HFFc6 (cell line): ENCODE measurements around the gene PADI6. TPM values are rescaled to one million over a fixed set of nuclear protein-coding genes. Genes with fewer than 3 reads are reported as not detected.
A peak's percentile ranks its signal among the peaks of the same experiment; 100 is the strongest.
"Not testable (repeated sequence)": the region's sequence is repeated elsewhere in the genome, so short reads cannot be mapped to it uniquely, and the experiment has no call there.

ENCODE experiments used
- DNase-seq: peaks from one replicate; pipeline ENCODE4 v3.0.0-alpha.2; 2018
- H3K27ac Mint-ChIP-seq: 2 replicates; pipeline ENCODE4 v1.8.0; 2020; ENCODE audit warnings: mild to moderate bottlenecking, mixed read lengths
- H3K27me3 Mint-ChIP-seq: 2 replicates; pipeline ENCODE4 v1.8.0; 2021; ENCODE audit warnings: mild to moderate bottlenecking, moderate library complexity, mixed read lengths; ENCODE audit not compliant: insufficient read depth
- H3K36me3 Mint-ChIP-seq: 2 replicates; pipeline ENCODE4 v1.8.0; 2021; ENCODE audit warnings: low read depth, mixed read lengths
- H3K4me1 Mint-ChIP-seq: 2 replicates; pipeline ENCODE4 v1.8.0; 2020; ENCODE audit warnings: low read depth, mixed read lengths
- H3K4me3 Mint-ChIP-seq: 2 replicates; pipeline ENCODE4 v1.8.0; 2020; ENCODE audit warnings: mild to moderate bottlenecking, moderate library complexity, mixed read lengths
- H3K9me3 Mint-ChIP-seq: 2 replicates; pipeline ENCODE4 v1.8.0; 2020; ENCODE audit warnings: mild to moderate bottlenecking, mixed read lengths
- total RNA-seq, 6 experiments: library from RNA; stranded (reverse); fragmentation: NEBNext Ultra II Directional; extraction: Animal tissue kit (Norgen Biotek cat#: 25700); gene quantifications; 2 replicates in 1 of 6; 3 replicates in 5 of 6; pipeline ENCODE4 v1.2.3, GENCODE V29; 2021
- TF ChIP-seq, protein P1 (sequence below): fragments of 200-600 bp; sonication (generic); IDR thresholded peaks from 2 replicates; pipeline ENCODE4 v1.5.0; 2021; ENCODE audit warnings: antibody characterized with exemption, mild to moderate bottlenecking

Gene PADI6
- total RNA-seq, 6 experiments from 2014 or later = not detected

GRCh38 chr1:17335821-17336710, 35.9 kb upstream of the PADI6 start:
- Mint-ChIP-seq H3K9me3 (no peaks in the 10 kb centered on the region), H3K4me1 (no peaks in the 10 kb centered on the region), H3K36me3 (peaks cover 6% of the 10 kb centered on the region; the same call in 1 of the 2 replicates), H3K27me3 (peaks cover 43% of the 10 kb centered on the region), H3K4me3 (no peak overlapping the region), H3K27ac (no peak overlapping the region)
- DNase-seq = peak; percentile 55
- TF ChIP-seq, protein P1, sequence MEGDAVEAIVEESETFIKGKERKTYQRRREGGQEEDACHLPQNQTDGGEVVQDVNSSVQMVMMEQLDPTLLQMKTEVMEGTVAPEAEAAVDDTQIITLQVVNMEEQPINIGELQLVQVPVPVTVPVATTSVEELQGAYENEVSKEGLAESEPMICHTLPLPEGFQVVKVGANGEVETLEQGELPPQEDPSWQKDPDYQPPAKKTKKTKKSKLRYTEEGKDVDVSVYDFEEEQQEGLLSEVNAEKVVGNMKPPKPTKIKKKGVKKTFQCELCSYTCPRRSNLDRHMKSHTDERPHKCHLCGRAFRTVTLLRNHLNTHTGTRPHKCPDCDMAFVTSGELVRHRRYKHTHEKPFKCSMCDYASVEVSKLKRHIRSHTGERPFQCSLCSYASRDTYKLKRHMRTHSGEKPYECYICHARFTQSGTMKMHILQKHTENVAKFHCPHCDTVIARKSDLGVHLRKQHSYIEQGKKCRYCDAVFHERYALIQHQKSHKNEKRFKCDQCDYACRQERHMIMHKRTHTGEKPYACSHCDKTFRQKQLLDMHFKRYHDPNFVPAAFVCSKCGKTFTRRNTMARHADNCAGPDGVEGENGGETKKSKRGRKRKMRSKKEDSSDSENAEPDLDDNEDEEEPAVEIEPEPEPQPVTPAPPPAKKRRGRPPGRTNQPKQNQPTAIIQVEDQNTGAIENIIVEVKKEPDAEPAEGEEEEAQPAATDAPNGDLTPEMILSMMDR = peak; percentile 97

DNA sequence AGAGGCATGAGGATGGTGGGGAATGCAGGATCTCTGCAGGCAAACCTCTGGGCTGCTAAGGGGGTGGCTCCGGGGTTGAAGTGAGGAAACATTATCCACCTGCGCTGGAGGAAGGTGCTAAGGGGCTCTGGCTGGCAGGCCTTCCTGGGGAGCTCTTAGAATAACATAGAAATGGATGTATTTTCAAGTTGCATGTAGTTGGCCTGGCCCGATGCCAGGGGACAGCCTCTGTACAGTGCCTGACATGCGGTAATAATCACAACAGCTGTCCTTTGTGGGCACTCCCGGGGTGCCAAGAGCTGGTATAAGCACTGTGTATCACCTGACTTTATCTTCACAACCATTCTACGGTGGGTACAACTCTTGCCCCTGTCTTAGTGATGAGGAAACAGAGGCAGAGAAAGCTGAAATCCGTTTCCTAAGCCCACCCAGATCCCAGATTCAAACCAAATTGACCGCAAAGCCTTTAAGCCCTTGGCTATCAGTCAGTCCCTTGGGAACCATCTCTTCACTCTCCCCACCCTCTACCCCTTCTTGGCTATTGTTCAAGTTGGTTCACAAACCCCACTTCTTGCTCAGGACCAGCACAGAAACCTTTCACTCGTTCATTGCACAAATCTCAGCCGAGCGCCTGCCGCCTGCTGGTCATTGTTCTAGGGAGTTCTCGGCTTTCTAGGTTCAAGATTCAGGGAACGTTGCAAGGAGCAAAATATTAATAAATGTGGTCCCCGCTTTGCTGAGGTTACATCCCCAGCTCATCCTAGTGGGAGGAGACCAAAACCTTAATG, 33.1 kb upstream of the PADI6 start:
- TF ChIP-seq, protein P1 = peak; percentile 26; the same call in 1 of the 2 replicates
- Mint-ChIP-seq H3K27ac (no peak overlapping the region), H3K27me3 (peaks cover 21% of the 10 kb centered on the region), H3K4me1 (no peaks in the 10 kb centered on the region), H3K4me3 (no peak overlapping the region), H3K36me3 (peaks cover 3% of the 10 kb centered on the region; the same call in 1 of the 2 replicates), H3K9me3 (peaks cover 5% of the 10 kb centered on the region; the same call in 1 of the 2 replicates)
- DNase-seq = no peak

DNA sequence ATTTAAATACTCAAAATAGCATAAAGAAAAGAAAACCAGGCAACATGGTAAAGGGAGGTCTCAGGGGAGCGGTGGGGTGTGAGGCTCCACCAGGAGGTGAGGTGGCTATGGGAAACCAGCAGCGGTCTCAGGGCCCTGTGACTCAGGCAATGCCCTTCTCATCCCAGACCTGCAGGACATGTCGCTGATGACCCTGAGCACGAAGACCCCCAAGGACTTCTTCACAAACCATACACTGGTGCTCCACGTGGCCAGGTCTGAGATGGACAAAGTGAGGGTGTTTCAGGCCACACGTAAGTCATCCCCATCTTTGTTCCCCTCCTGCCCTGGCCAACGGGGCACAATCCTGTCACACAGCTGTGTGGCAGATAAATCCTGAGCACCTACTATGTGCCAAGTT, 32.5 kb upstream of the PADI6 start:
- TF ChIP-seq, protein P1 = no peak
- DNase-seq = no peak
- Mint-ChIP-seq H3K4me3 (no peak overlapping the region), H3K27me3 (peaks cover 21% of the 10 kb centered on the region), H3K4me1 (no peaks in the 10 kb centered on the region), H3K27ac (no peak overlapping the region), H3K9me3 (peaks cover 6% of the 10 kb centered on the region; the same call in 1 of the 2 replicates), H3K36me3 (peaks cover 6% of the 10 kb centered on the region; the same call in 1 of the 2 replicates)

DNA sequence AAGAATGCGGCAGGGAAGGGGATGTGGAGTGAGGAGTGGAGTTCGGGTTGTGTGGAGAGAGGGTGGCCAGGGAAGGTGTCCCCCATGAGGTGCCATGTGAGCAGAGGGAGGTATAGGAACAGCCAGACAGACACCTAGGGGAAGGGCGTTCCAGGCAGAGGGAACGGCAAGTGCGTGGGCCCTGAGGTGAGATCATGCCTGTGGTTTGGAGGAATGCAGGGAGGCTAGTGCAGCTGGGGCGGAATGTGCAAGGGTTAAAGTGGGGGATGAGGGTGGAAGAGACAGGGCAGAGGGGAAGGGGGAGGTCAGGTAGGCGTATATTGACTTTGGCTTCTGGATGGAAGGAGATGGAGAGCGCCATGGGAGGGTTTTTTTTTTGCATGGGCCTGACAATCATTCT, 31.6 kb upstream of the PADI6 start:
- Mint-ChIP-seq H3K36me3 (peaks cover 6% of the 10 kb centered on the region; the same call in 1 of the 2 replicates), H3K9me3 (peaks cover 6% of the 10 kb centered on the region; the same call in 1 of the 2 replicates), H3K4me3 (no peak overlapping the region), H3K27me3 (peaks cover 19% of the 10 kb centered on the region), H3K27ac (no peak overlapping the region), H3K4me1 (no peaks in the 10 kb centered on the region)
- no peak for DNase-seq
- TF ChIP-seq, protein P1 = no peak

- TF ChIP-seq, protein P1 = no peak
- Mint-ChIP-seq H3K27me3 (peaks cover 21% of the 10 kb centered on the region), H3K9me3 (peaks cover 6% of the 10 kb centered on the region; the same call in 1 of the 2 replicates), H3K27ac (no peak overlapping the region), H3K4me3 (no peak overlapping the region), H3K36me3 (peaks cover 6% of the 10 kb centered on the region; the same call in 1 of the 2 replicates), H3K4me1 (no peaks in the 10 kb centered on the region)
- DNase-seq = no peak
Measured at GRCh38 chr1:17342014-17342441, 30.0 kb upstream of the PADI6 start.

GRCh38 chr1:17345506-17345905, 26.5 kb upstream of the PADI6 start:
- H3K9me3 Mint-ChIP-seq, H3K27me3 Mint-ChIP-seq, H3K36me3 Mint-ChIP-seq, H3K27ac Mint-ChIP-seq, H3K4me1 Mint-ChIP-seq, H3K4me3 Mint-ChIP-seq, DNase-seq: not testable (repeated sequence)
